Glutamatergic neuron (in vitro differentiated cells): ENCODE results near the gene BTBD9. TPM values are rescaled to one million over a fixed set of nuclear protein-coding genes. Genes with fewer than 3 reads are reported as not detected.
"Not testable (repeated sequence)": the region's sequence is repeated elsewhere in the genome, so short reads cannot be mapped to it uniquely, and the experiment has no call there.

Experiments used
- DNase-seq: peaks from one replicate; pipeline ENCODE4 v3.0.0; 2022
- H3K27ac Mint-ChIP-seq: one replicate; pipeline ENCODE4 v1.8.0; 2020; ENCODE audit warnings: mild to moderate bottlenecking, mixed read lengths, inconsistent platforms; ENCODE audit not compliant: unreplicated experiment
- H3K27me3 Mint-ChIP-seq: one replicate; pipeline ENCODE4 v1.8.0; 2020; ENCODE audit warnings: mild to moderate bottlenecking, moderate library complexity, mixed read lengths, inconsistent platforms; ENCODE audit not compliant: unreplicated experiment
- H3K36me3 Mint-ChIP-seq: one replicate; pipeline ENCODE4 v1.8.0; 2020; ENCODE audit warnings: mild to moderate bottlenecking, mixed read lengths, inconsistent platforms; ENCODE audit not compliant: unreplicated experiment
- H3K4me1 Mint-ChIP-seq: one replicate; pipeline ENCODE4 v1.8.0; 2020; ENCODE audit warnings: mild to moderate bottlenecking, low read depth, mixed read lengths, inconsistent platforms; ENCODE audit not compliant: unreplicated experiment
- H3K4me3 Mint-ChIP-seq: one replicate; pipeline ENCODE4 v1.8.0; 2020; ENCODE audit warnings: mild to moderate bottlenecking, mixed read lengths, inconsistent platforms; ENCODE audit not compliant: unreplicated experiment
- H3K9me3 Mint-ChIP-seq: one replicate; pipeline ENCODE4 v1.8.0; 2020; ENCODE audit warnings: mild to moderate bottlenecking, moderate library complexity, mixed read lengths, inconsistent platforms; ENCODE audit not compliant: unreplicated experiment
- total RNA-seq: library from RNA; stranded (reverse); fragmentation: NEBNext Ultra II Directional; extraction: Animal tissue kit (Norgen Biotek cat#: 25700); gene quantifications from one replicate; pipeline ENCODE4 v1.2.1, GENCODE V29; 2021; ENCODE audit not compliant: unreplicated experiment
- TF ChIP-seq, protein P1 (sequence below): fragments of 200-600 bp; sonication (generic); IDR thresholded peaks from one replicate; pipeline ENCODE4 v1.5.0; 2021; ENCODE audit not compliant: partially characterized antibody, unreplicated experiment

Gene BTBD9
- total RNA-seq, 1 donor from 2014 or later, result 18.8 TPM

- Mint-ChIP-seq H3K4me3 (no peak overlapping the region), H3K27ac (no peak overlapping the region), H3K9me3 (no peaks in the 10 kb centered on the region), H3K4me1 (peaks cover 29% of the 10 kb centered on the region), H3K27me3 (no peaks in the 10 kb centered on the region), H3K36me3 (no peaks in the 10 kb centered on the region)
- TF ChIP-seq, protein P1, sequence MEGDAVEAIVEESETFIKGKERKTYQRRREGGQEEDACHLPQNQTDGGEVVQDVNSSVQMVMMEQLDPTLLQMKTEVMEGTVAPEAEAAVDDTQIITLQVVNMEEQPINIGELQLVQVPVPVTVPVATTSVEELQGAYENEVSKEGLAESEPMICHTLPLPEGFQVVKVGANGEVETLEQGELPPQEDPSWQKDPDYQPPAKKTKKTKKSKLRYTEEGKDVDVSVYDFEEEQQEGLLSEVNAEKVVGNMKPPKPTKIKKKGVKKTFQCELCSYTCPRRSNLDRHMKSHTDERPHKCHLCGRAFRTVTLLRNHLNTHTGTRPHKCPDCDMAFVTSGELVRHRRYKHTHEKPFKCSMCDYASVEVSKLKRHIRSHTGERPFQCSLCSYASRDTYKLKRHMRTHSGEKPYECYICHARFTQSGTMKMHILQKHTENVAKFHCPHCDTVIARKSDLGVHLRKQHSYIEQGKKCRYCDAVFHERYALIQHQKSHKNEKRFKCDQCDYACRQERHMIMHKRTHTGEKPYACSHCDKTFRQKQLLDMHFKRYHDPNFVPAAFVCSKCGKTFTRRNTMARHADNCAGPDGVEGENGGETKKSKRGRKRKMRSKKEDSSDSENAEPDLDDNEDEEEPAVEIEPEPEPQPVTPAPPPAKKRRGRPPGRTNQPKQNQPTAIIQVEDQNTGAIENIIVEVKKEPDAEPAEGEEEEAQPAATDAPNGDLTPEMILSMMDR, result no peak
- DNase-seq, result no peak
Measured at GRCh38 chr6:38349795-38350194, 289.9 kb downstream of the BTBD9 start.

DNA sequence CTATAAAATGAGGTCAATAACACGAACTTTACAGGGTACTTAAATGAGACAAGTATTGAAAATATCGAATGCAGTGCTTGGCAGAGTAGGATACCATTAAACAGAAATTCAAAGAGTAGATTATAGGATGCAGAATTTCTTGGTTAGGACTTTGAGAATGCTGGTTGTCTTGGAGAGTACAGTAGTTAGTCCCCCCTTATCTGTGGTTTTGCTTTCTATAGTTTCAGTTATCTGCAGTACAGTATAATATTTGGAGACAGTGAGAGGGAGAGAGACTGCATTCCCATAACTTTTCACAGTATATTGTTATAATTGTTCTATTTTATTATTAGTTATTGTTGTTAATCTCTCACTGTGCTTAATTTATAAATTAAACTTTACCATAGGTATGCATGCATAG, 290.5 kb downstream of the BTBD9 start:
- Mint-ChIP-seq H3K4me1 (peaks cover 27% of the 10 kb centered on the region), H3K36me3 (no peaks in the 10 kb centered on the region), H3K4me3 (no peak overlapping the region), H3K27me3 (no peaks in the 10 kb centered on the region), H3K9me3 (no peaks in the 10 kb centered on the region), H3K27ac (no peak overlapping the region)
- TF ChIP-seq, protein P1, result no peak
- DNase-seq, result no peak

DNA sequence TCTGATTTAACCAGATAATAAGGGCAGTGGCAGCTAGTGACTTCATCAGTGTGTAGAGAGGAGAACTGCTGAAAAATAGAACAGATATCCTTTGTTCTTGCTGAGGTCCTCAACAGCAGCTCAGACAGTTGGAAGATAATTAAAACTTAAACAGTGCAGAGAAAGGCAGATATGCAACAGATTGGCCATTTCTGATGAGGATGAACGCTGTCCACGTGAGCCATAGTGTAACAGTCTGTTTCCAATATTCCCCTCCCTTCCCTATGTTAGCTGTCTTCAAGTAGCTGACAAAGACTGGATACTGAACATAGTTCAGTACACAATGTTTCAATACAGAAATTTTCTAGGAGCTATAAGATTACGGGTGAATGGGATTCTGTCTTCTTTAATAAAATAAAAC, 291.4 kb downstream of the BTBD9 start:
- no peaks in the 10 kb centered on the region for H3K27me3 Mint-ChIP-seq
- no peaks in the 10 kb centered on the region for H3K9me3 Mint-ChIP-seq
- H3K36me3 Mint-ChIP-seq, result no peaks in the 10 kb centered on the region
- no peak overlapping the region for H3K4me3 Mint-ChIP-seq
- TF ChIP-seq, protein P1, result no peak
- H3K27ac Mint-ChIP-seq, result no peak overlapping the region
- H3K4me1 Mint-ChIP-seq, result peaks cover 27% of the 10 kb centered on the region
- DNase-seq, result no peak

DNA sequence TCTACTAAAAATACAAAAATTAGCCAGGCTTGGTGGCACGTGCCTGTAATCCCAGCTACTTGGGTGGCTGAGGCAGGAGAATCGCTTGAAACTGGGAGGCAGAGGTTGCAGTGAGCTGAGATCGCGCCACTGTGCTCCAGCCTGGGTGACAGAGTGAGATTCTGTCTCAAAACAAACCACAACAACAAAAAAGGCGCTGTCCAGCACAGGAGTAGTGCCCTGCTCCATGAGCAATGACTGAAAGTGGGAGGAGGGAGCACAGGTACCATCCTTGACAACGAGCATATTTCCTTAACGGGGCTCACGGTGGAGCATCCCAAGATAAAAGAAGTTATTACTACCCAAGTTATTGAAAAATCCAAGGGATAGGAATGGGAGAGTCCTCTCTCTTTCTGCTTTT, 291.9 kb downstream of the BTBD9 start:
- not testable (repeated sequence) for H3K27me3 Mint-ChIP-seq, H3K36me3 Mint-ChIP-seq, H3K4me3 Mint-ChIP-seq, DNase-seq, H3K9me3 Mint-ChIP-seq, H3K27ac Mint-ChIP-seq
- H3K4me1 Mint-ChIP-seq, result peaks cover 27% of the 10 kb centered on the region

- H3K27ac Mint-ChIP-seq, result peak overlapping the region; percentile 84
- TF ChIP-seq, protein P1, result no peak
- DNase-seq, result no peak
- H3K36me3 Mint-ChIP-seq, result no peaks in the 10 kb centered on the region
- peaks cover 27% of the 10 kb centered on the region for H3K4me1 Mint-ChIP-seq
- H3K27me3 Mint-ChIP-seq, result no peaks in the 10 kb centered on the region
- H3K4me3 Mint-ChIP-seq, result peak overlapping the region; percentile 63
- no peaks in the 10 kb centered on the region for H3K9me3 Mint-ChIP-seq
Measured at GRCh38 chr6:38346291-38347079, 293.2 kb downstream of the BTBD9 start.
